PC-3 (cell line): ENCODE data around the gene MZB1. TPM values are rescaled to one million over a fixed set of nuclear protein-coding genes. Genes with fewer than 3 reads are reported as not detected.

ENCODE experiments used
- ATAC-seq: fragments of 200-7000 bp; cut with Tn5 transposase; 2 replicates; pipeline ENCODE4 v1.9.1; 2020; ENCODE audit warnings: mild to moderate bottlenecking, moderate library complexity
- Bru-seq: library from RNA; stranded (reverse); fragments of 400-500 nt; gene quantifications from one replicate; lab custom pipeline; 2021; lab: Mats Ljungman, UMichigan
- BruChase-seq, 2 experiments: library from RNA; stranded (reverse); fragments of 400-500 nt; gene quantifications; one replicate each; lab custom pipeline; 2021; lab: Mats Ljungman, UMichigan
- BruUV-seq: library from RNA; stranded (reverse); fragments of 400-500 nt; replicated peaks from 2 replicates; lab custom pipeline; 2021; lab: Mats Ljungman, UMichigan
- CTCF ChIA-PET: fragments of 300-600 bp; sonication (Branson Sonifier 250); formaldehyde crosslinking; loops from one replicate; lab custom pipeline; 2022; ENCODE audit warnings: antibody characterized with exemption; lab: Charles Lee
- POLR2A ChIA-PET: fragments of 300-600 bp; sonication (Branson Sonifier 250); formaldehyde crosslinking; loops from one replicate; lab custom pipeline; 2022; ENCODE audit warnings: antibody characterized with exemption; ENCODE audit not compliant: unreplicated experiment; lab: Charles Lee
- DNase-seq: peaks from one replicate; pipeline ENCODE4 v3.0.0-alpha.2; 2015
- H2AFZ ChIP-seq: fragments of 300-600 bp; sonication (generic); 2 replicates; pipeline ENCODE4 v1.6.0; 2016; ENCODE audit warnings: antibody characterized with exemption, low read length
- H3F3A ChIP-seq: fragments of 300-600 bp; sonication (generic); one replicate; pipeline ENCODE4 v1.6.0; 2017; ENCODE audit warnings: antibody characterized with exemption, low read length, control low read depth, mild to moderate bottlenecking; ENCODE audit not compliant: unreplicated experiment
- H3K27ac ChIP-seq: fragments of 300-600 bp; sonication (generic); 2 replicates; pipeline ENCODE4 v1.5.1; 2016; ENCODE audit warnings: mild to moderate bottlenecking, low read length
- H3K27me3 ChIP-seq: fragments of 300-600 bp; sonication (generic); 2 replicates; pipeline ENCODE4 v1.6.1; 2016; ENCODE audit warnings: low read length, mixed read lengths
- H3K36me3 ChIP-seq: fragments of 300-600 bp; sonication (generic); 2 replicates; pipeline ENCODE4 v1.6.1; 2016; ENCODE audit warnings: low read depth, mixed run types, low read length, mixed read lengths
- H3K4me1 ChIP-seq: fragments of 300-600 bp; sonication (generic); 2 replicates; pipeline ENCODE4 v1.5.1; 2016; ENCODE audit warnings: low read length; ENCODE audit not compliant: insufficient read depth
- H3K4me2 ChIP-seq: fragments of 300-600 bp; sonication (generic); 2 replicates; pipeline ENCODE4 v1.6.0; 2016; ENCODE audit warnings: low read length
- H3K4me3 ChIP-seq: fragments of 300-600 bp; sonication (generic); 2 replicates; pipeline ENCODE4 v1.5.1; 2016; ENCODE audit warnings: mild to moderate bottlenecking, low read length, mixed read lengths
- H3K79me2 ChIP-seq: fragments of 300-600 bp; sonication (generic); 2 replicates; pipeline ENCODE4 v1.6.1; 2017; ENCODE audit warnings: low read length, mixed read lengths
- H3K9ac ChIP-seq: fragments of 300-600 bp; sonication (generic); 2 replicates; pipeline ENCODE4 v1.6.0; 2016; ENCODE audit warnings: mild to moderate bottlenecking, low read length
- H3K9me2 ChIP-seq: fragments of 300-600 bp; sonication (generic); replicated peaks from 2 replicates; pipeline ENCODE4 v1.6.1; 2016; ENCODE audit warnings: mixed run types, low read length, mixed read lengths
- H3K9me3 ChIP-seq: fragments of 300-600 bp; sonication (generic); 2 replicates; pipeline ENCODE4 v1.6.1; 2016; ENCODE audit warnings: low read length, mixed read lengths
- H4K20me1 ChIP-seq: fragments of 300-600 bp; sonication (generic); 2 replicates; pipeline ENCODE4 v1.6.1; 2016; ENCODE audit warnings: low read length, mixed read lengths
- CTCF ChIP-seq: fragments of 300-600 bp; sonication (generic); conservative IDR thresholded peaks from 2 replicates; pipeline ENCODE4 v1.5.1; 2017; ENCODE audit warnings: antibody characterized with exemption, low read depth, mild to moderate bottlenecking, low read length
- EZH2 ChIP-seq: fragments of 300-600 bp; sonication (generic); IDR thresholded peaks from one replicate; pipeline ENCODE4 v1.6.1; 2017; ENCODE audit warnings: antibody characterized with exemption, mild to moderate bottlenecking, low read length; ENCODE audit not compliant: unreplicated experiment
- EZH2phosphoT487 ChIP-seq: fragments of 300-600 bp; sonication (generic); IDR thresholded peaks from 2 replicates; pipeline ENCODE4 v1.6.1; 2018; ENCODE audit warnings: mild to moderate bottlenecking, antibody characterized with exemption, low read length, borderline replicate concordance
- intact Hi-C: fragments of 100-400 bp; cut with micrococcal nuclease; formaldehyde crosslinking; loops from 2 replicates; pipeline ENCODE4 v1.9.0; 2023
- long read RNA-seq: library from polyadenylated mRNA; unstranded; transcript quantifications from one replicate; pipeline ENCODE4 v2.0.0, GENCODE V29; 2021; ENCODE audit not compliant: unreplicated experiment
- total RNA-seq: library from RNA; depleted of rRNA; stranded (reverse); fragments of >200 nt; gene quantifications from 2 replicates; pipeline ENCODE4 v1.2.3, GENCODE V29; 2014; rRNA removed

MZB1 gene
- total RNA-seq (0.22 and 1.0 TPM in 2 replicates), Bru-seq, nascent RNA (percentile 32 among the genes with signal in this experiment), BruChase-seq, experiment 1, labeled RNA remaining after a 6-hour chase (percentile 32 among the genes with signal in this experiment), BruChase-seq, experiment 2, labeled RNA remaining after a 2-hour chase (percentile 27 among the genes with signal in this experiment)
- long read RNA-seq, result 0 reads

GRCh38 chr5:139389701-139390638, at the start of gene MZB1:
Gene MZB1, minus strand, starts transcription at chr5:139389913. Its CDS starts 57 bp downstream, at chr5:139389856.
- Histone ChIP-seq H4K20me1 (no peaks in the 10 kb centered on the region), H3K27me3 (no peaks in the 10 kb centered on the region), H3K79me2 (peaks cover 28% of the 10 kb centered on the region), H3K4me3 (0 out of 2 replicates have a peak within 1 kb of the TSS, but pooled peaks have one; percentile 87), H3K9me2 (no peaks in the 10 kb centered on the region), H3K4me1 (peaks cover 20% of the 10 kb centered on the region), H3K4me2 (peak within 1 kb of the TSS; percentile 94), H2AFZ (no peak within 1 kb of the TSS), H3K9ac (peak within 1 kb of the TSS; percentile 99), H3F3A (no peaks in the 10 kb centered on the region), H3K9me3 (no peaks in the 10 kb centered on the region), H3K27ac (peak within 1 kb of the TSS; percentile 98), H3K36me3 (no peaks in the 10 kb centered on the region)
- TF ChIP-seq EZH2phosphoT487 (no peak), EZH2 (no peak), CTCF (no peak)
- no peak for ATAC-seq
- CTCF ChIA-PET, result no interaction called here
- no TSS peak for BruUV-seq
- intact Hi-C loops, result no loop called here
- no peak for DNase-seq
- POLR2A ChIA-PET, result no interaction called here

GRCh38 chr5:139439013-139439903, 49.5 kb upstream of the MZB1 start, which contains the start of gene DNAJC18:
Gene DNAJC18, minus strand, starts transcription at chr5:139439525. Its CDS starts 80 bp downstream, at chr5:139439445.
- H3K36me3 ChIP-seq, result no peaks in the 10 kb centered on the region
- ChIA-PET CTCF (interaction anchor here (0.5 to 0.6 kb wide), 2 partner anchors 17 to 24 kb away, joined by 3 to 9 read pairs; no protein-coding TSS in a partner anchor), POLR2A (interaction anchor here (0.5 to 0.7 kb wide), 3 partner anchors 16 to 824 kb away, joined by 3 to 6 read pairs (median 3); no protein-coding TSS in a partner anchor)
- no peaks in the 10 kb centered on the region for H3K79me2 ChIP-seq
- H3K9ac ChIP-seq, result peak within 1 kb of the TSS; percentile 79
- no peaks in the 10 kb centered on the region for H3K27me3 ChIP-seq
- TSS peak; percentile 76 for BruUV-seq
- intact Hi-C loops, result loop anchor here (5.0 kb wide), 1 partner anchor 73 kb away; no protein-coding TSS in a partner anchor
- peaks cover 16% of the 10 kb centered on the region for H3K4me1 ChIP-seq
- no peaks in the 10 kb centered on the region for H3F3A ChIP-seq
- peak within 1 kb of the TSS; percentile 88 for H3K4me3 ChIP-seq
- peak within 1 kb of the TSS; percentile 99 for H2AFZ ChIP-seq
- ATAC-seq (peak; percentile 94), DNase-seq (peak; percentile 76)
- H3K27ac ChIP-seq, result peak within 1 kb of the TSS; percentile 50
- peak within 1 kb of the TSS; percentile 97 for H3K4me2 ChIP-seq
- H3K9me2 ChIP-seq, result no peaks in the 10 kb centered on the region
- no peaks in the 10 kb centered on the region for H4K20me1 ChIP-seq
- TF ChIP-seq EZH2, result no peak
- TF ChIP-seq CTCF, result no peak
- no peaks in the 10 kb centered on the region for H3K9me3 ChIP-seq
